Endothelial cell of umbilical vein (primary cell): ENCODE results near the gene FSIP1. TPM values are rescaled to one million over a fixed set of nuclear protein-coding genes. Genes with fewer than 3 reads are reported as not detected.

Experiments
- BruUV-seq: library from RNA; stranded (reverse); fragments of 400-500 nt; replicated peaks from 2 replicates; lab custom pipeline; 2021; lab: Mats Ljungman, UMichigan
- CTCF ChIA-PET: fragments of 300-600, 350-600 bp; sonication (Branson Sonifier 250); formaldehyde crosslinking; loops from one replicate; lab custom pipeline; 2021; ENCODE audit warnings: antibody characterized with exemption, inconsistent platforms; lab: Charles Lee
- POLR2A ChIA-PET: fragments of 300-600, 350-600 bp; sonication (Branson Sonifier 250); formaldehyde crosslinking; loops from one replicate; lab custom pipeline; 2021; ENCODE audit warnings: antibody characterized with exemption, inconsistent platforms; lab: Charles Lee
- DNase-seq: peaks from one replicate; pipeline ENCODE4 v3.0.0-alpha.2; 2011; ENCODE audit warnings: low read depth, low spot score
- FAIRE-seq: peaks from 2 replicates; lab custom pipeline; 2011; peaks lifted over from hg19 to GRCh38; lab: Jason Lieb, UNC
- H2AFZ ChIP-seq: 2 replicates; pipeline ENCODE4 v1.6.0; 2012; ENCODE audit warnings: low read depth, low read length, control low read depth, inconsistent platforms
- H3K27ac ChIP-seq: 2 replicates; pipeline ENCODE4 v1.5.1; 2011; ENCODE audit warnings: low read depth, mild to moderate bottlenecking, control low read depth, low read length, moderate library complexity; ENCODE audit not compliant: insufficient read depth
- H3K27me3 ChIP-seq, 2 experiments: 2 replicates each; pipeline versions ENCODE4 v1.6.0 to v1.6.1; 2011; ENCODE audit warnings: low read length in 2 of 2, mixed read lengths in 1 of 2; ENCODE audit not compliant: control insufficient read depth in 2 of 2, insufficient read depth in 2 of 2
- H3K36me3 ChIP-seq, 2 experiments: 2 replicates in 1 of 2; 3 replicates in 1 of 2; pipeline ENCODE4 v1.5.1; 2011; ENCODE audit warnings: low read length in 2 of 2, mild to moderate bottlenecking in 1 of 2, moderate library complexity in 1 of 2; ENCODE audit not compliant: control insufficient read depth in 2 of 2, insufficient read depth in 2 of 2; ENCODE audit errors: extremely low read depth in 1 of 2
- H3K4me1 ChIP-seq: 3 replicates; pipeline ENCODE4 v1.5.1; 2011; ENCODE audit warnings: mild to moderate bottlenecking, low read length; ENCODE audit not compliant: control insufficient read depth, insufficient read depth; ENCODE audit errors: extremely low read depth
- H3K4me2 ChIP-seq: 2 replicates; pipeline ENCODE4 v1.6.1; 2011; ENCODE audit warnings: low read length, control low read depth, mixed read lengths; ENCODE audit not compliant: insufficient read depth
- H3K4me3 ChIP-seq, 3 experiments: fragments of 200-600 bp in 1 of 3; sonication (generic), shearing (Covaris generic) in 1 of 3; replicated peaks in 1 of 3; 2 replicates each; pipeline ENCODE4 v1.5.1; 2011 to 2016; ENCODE audit warnings: control low read depth in 3 of 3, low read length in 3 of 3, mild to moderate bottlenecking in 2 of 3, inconsistent platforms in 1 of 3, low read depth in 1 of 3, moderate library complexity in 1 of 3; ENCODE audit not compliant: insufficient read depth in 1 of 3
- H3K79me2 ChIP-seq: 2 replicates; pipeline ENCODE4 v1.6.0; 2012; ENCODE audit warnings: low read length, inconsistent platforms; ENCODE audit not compliant: control insufficient read depth, insufficient read depth
- H3K9ac ChIP-seq: replicated peaks from 2 replicates; pipeline ENCODE3; 2011; ENCODE audit warnings: low read length, control low read depth; ENCODE audit not compliant: insufficient read depth; ENCODE audit errors: extremely low read depth
- H3K9me1 ChIP-seq: replicated peaks from 3 replicates; pipeline ENCODE4 v1.6.0; 2011; ENCODE audit warnings: mild to moderate bottlenecking, low read length; ENCODE audit not compliant: control insufficient read depth, insufficient read depth; ENCODE audit errors: extremely low read depth
- H3K9me3 ChIP-seq: replicated peaks from 2 replicates; pipeline ENCODE4 v1.5.1; 2012; ENCODE audit warnings: low read length, inconsistent platforms; ENCODE audit not compliant: control insufficient read depth, insufficient read depth
- H4K20me1 ChIP-seq: replicated peaks from 2 replicates; pipeline ENCODE3; 2011; ENCODE audit warnings: mild to moderate bottlenecking, low read length; ENCODE audit not compliant: control insufficient read depth, insufficient read depth; ENCODE audit errors: extremely low read depth
- EZH2 ChIP-seq: IDR thresholded peaks from 2 replicates; pipeline ENCODE4 v1.6.1; 2012; ENCODE audit warnings: borderline replicate concordance, low read depth, mild to moderate bottlenecking, moderate library complexity, low read length, inconsistent platforms; ENCODE audit not compliant: severe bottlenecking
- MYC ChIP-seq: IDR thresholded peaks from one replicate; pipeline ENCODE4 v1.6.1; 2011; ENCODE audit warnings: mild to moderate bottlenecking, low read depth, low read length
- POLR2A ChIP-seq: IDR thresholded peaks from 2 replicates; pipeline ENCODE4 v1.6.1; 2012; ENCODE audit warnings: low read depth, mild to moderate bottlenecking, control low read depth, low read length
- dilution Hi-C: fragments of 300-500 bp; cut with MboI; formaldehyde crosslinking; loops from one replicate; pipeline ENCODE4 v1.15.0; 2019; ENCODE audit warnings: low sequenced_read_pairs; ENCODE audit not compliant: extremely low pct_ligation_motif_present
- intact Hi-C: fragments of 100-400 bp; cut with micrococcal nuclease; formaldehyde crosslinking; loops from one replicate; pipeline ENCODE4 v1.10.0; 2022
- polyA plus RNA-seq, 4 experiments: library from polyadenylated mRNA; depleted of rRNA in 3 of 4; stranded (reverse) in 3 of 4; unstranded in 1 of 4; fragments of >200 nt; gene quantifications; 2 replicates each; pipeline versions ENCODE4 v1.2.1 to v1.2.3, GENCODE V29; 2011 to 2012; ENCODE audit warnings: missing spikeins in 1 of 4
- total RNA-seq: library from RNA; stranded (reverse); gene quantifications from 2 replicates; pipeline ENCODE4 v1.2.3, GENCODE V29; 2021

FSIP1 gene
- total and polyA plus RNA-seq, 2 donors (not counting 3 experiments of a cell fraction or from before 2014, with no cell fraction given), result 0.23 to 1.1 TPM

GRCh38 chr15:39646425-39646824, 136.2 kb downstream of the FSIP1 start:
- Histone ChIP-seq H3K4me2 (no peak overlapping the region), H3K79me2 (no peaks in the 10 kb centered on the region), H3K9me1 (no peaks in the 10 kb centered on the region), H4K20me1 (no peaks in the 10 kb centered on the region), H2AFZ (no peak overlapping the region), H3K27ac (no peak overlapping the region), H3K4me1 (peaks cover 16% of the 10 kb centered on the region), H3K9ac (no peak overlapping the region), H3K36me3 (no peaks in the 10 kb centered on the region), H3K27me3 (no peaks in the 10 kb centered on the region), H3K9me3 (no peaks in the 10 kb centered on the region), H3K4me3 (no peak overlapping the region)
- no TSS peak for BruUV-seq
- ChIA-PET POLR2A (no interaction called here), CTCF (interaction anchor here (1.1 kb wide), 1 partner anchor 18 kb away, joined by 3 read pairs; no protein-coding TSS in a partner anchor)
- DNase-seq (no peak), FAIRE-seq (no peak)
- intact Hi-C loops, result no loop called here
- dilution Hi-C loops, result no loop called here
- TF ChIP-seq EZH2 (no peak), POLR2A (no peak)

DNA sequence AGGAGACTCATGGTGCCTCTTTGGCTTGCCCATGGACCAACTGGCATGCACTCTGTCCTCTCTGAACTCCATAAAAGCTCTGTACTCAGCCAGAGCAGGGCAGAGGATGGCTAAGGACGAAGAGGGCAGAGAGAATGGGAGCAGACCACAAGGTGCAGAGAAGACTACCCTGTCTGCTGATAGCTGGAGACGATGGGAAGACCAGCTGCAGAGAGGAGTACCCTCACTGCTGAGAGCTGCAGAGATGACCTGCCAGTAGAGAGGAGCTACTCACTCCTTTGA, 136.7 kb downstream of the FSIP1 start:
- no peak for DNase-seq
- dilution Hi-C loops, result no loop called here
- BruUV-seq, result no TSS peak

More for the DNA sequence above, 136.7 kb downstream of the FSIP1 start:
- POLR2A ChIA-PET, result no interaction called here
- intact Hi-C loops, result no loop called here
- H3K9me1 ChIP-seq, result no peaks in the 10 kb centered on the region
- H2AFZ ChIP-seq, result no peak overlapping the region
- no peak overlapping the region for H3K9ac ChIP-seq
- FAIRE-seq, result no peak
- CTCF ChIA-PET, result interaction anchor here (1.1 kb wide), 1 partner anchor 18 kb away, joined by 3 read pairs; no protein-coding TSS in a partner anchor
- H3K36me3 ChIP-seq, result no peaks in the 10 kb centered on the region
- no peak overlapping the region for H3K4me3 ChIP-seq
- no peak overlapping the region for H3K4me2 ChIP-seq
- H3K27ac ChIP-seq, result no peak overlapping the region
- no peak for TF ChIP-seq MYC
- no peaks in the 10 kb centered on the region for H3K9me3 ChIP-seq
- H3K79me2 ChIP-seq, result no peaks in the 10 kb centered on the region
- H3K4me1 ChIP-seq, result peaks cover 20% of the 10 kb centered on the region
- H3K27me3 ChIP-seq, result no peaks in the 10 kb centered on the region
- H4K20me1 ChIP-seq, result no peaks in the 10 kb centered on the region
